Measurements from ENCODE around the gene REPIN1. TPM values are rescaled to one million over a fixed set of nuclear protein-coding genes. Genes with fewer than 3 reads are reported as not detected.
A peak's percentile ranks its signal among the peaks of the same experiment; 100 is the strongest.
"Not testable (repeated sequence)": the region's sequence is repeated elsewhere in the genome, so short reads cannot be mapped to it uniquely, and the experiment has no call there.

Gene REPIN1
- total and polyA plus RNA-seq, 7 donors: 50.9 to 131 (median 56.5) TPM

DNA sequence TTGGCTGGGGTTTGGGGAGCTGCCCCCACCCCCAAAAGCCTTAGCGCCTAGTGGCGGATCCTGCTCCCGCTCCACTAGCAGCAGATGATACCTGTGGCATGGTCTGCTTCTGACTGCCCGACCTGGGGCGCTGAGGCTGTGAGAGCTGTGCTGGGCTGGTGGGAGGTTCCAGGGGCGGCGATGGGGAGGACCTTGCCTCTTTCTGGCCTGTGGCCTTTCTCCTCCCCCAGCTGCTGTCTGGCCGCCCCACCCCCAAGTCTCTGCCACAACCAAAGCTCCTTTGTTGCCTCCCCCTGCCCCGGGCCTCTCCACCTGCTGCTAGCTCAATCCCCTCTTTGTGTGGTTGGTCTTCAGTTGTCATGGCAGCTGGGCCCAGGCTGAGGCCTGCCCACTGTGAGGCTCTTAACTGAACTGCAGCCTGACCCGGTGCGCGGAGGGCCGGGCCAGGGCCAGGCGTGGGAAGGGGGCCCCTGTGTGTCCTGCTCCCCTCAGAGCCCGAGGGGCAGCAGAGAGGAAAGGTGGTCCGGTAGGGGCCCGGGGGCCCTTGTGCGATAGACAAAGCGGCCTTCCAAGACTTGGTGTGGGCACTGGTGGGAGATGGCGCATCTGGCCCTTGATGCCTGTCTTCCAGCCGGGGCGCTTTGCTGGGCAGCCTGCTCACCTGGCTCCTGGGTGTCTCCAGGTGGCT is 15.2 kb downstream of the REPIN1 start:
- Histone ChIP-seq H3K36me3 (no peaks in the 10 kb centered on the region), H3K4me3 (no peak overlapping the region), H3K9me3 (no peaks in the 10 kb centered on the region), H3K27me3 (no peaks in the 10 kb centered on the region), H3K4me1 (peaks cover 0 to 58% (median 34%) of the 10 kb centered on the region in 4 donors), H3K27ac (peak overlapping the region; percentile 37 to 56 (median 50))
- intact Hi-C loops (cut with DNase I): no loop called here
- TF ChIP-seq EP300 (IDR thresholded peaks at IDR 0.05) (no peak), POLR2A (IDR thresholded peaks at IDR 0.05) (peak in 1 of 2 donors; percentile 67), POLR2AphosphoS5 (IDR thresholded peaks at IDR 0.05) (peak in 1 of 4 donors; percentile 11)
- 20 to 64% methylated on average over 22 of the region's 22 CpGs for WGBS, 2 donors
- peak; percentile 83 for DNase-seq

DNA sequence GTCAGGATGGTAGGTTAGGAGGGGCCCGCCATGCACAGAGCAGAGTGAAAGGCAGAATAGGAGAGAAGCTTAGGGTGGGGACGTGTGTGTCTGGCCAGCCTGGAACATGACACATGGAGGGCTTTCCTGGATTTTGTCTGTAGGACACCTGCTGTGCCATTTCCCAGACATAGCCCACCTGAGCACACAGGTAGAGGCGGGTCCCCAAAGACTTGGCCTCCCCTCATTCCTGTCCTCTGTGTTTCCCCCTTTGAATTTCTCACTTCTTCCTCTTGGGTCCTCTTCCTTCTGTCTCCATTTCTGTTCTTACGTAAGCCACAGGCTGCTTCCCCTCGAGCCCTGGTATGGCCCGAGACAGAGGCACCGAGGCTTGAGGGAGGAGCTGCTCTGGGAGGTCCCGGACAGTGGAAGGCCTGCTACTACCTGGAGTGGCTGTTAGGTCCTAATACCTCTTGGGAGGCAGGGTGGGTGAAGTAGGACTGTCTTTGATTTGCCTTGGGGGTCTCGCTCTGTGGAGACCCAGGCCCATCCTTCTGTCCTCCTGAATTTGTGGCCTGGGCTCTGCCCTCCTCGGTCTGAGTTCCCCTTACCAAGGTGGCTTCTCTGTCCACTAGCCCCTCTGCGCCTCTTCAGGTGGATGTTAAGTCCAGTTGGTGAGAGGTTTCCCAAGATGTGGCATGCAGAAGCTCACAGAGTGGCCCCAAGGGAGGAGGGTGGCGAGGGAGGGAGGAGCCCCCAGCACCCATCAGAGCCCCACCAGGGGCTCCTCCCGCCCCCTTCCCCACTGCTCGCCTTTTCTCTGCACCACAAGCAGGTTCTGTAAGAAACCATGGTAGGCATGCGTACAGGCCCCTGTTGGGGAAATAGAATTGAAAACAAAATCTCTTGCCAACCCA is 16.0 kb downstream of the REPIN1 start:
- peak overlapping the region; percentile 37 to 56 (median 50) for H3K27ac ChIP-seq
- no peaks in the 10 kb centered on the region for H3K27me3 ChIP-seq
- peak; percentile 60 for DNase-seq
- no peak overlapping the region for H3K4me3 ChIP-seq
- 41 to 74% methylated on average over 15 of the region's 15 CpGs for WGBS, 2 donors
- H3K9me3 ChIP-seq: no peaks in the 10 kb centered on the region
- no peaks in the 10 kb centered on the region for H3K36me3 ChIP-seq
- peaks cover 0 to 58% (median 40%) of the 10 kb centered on the region in 4 donors for H3K4me1 ChIP-seq
- intact Hi-C loops (cut with DNase I): no loop called here
- TF ChIP-seq EP300 (IDR thresholded peaks at IDR 0.05): no peak
- TF ChIP-seq, protein P1, sequence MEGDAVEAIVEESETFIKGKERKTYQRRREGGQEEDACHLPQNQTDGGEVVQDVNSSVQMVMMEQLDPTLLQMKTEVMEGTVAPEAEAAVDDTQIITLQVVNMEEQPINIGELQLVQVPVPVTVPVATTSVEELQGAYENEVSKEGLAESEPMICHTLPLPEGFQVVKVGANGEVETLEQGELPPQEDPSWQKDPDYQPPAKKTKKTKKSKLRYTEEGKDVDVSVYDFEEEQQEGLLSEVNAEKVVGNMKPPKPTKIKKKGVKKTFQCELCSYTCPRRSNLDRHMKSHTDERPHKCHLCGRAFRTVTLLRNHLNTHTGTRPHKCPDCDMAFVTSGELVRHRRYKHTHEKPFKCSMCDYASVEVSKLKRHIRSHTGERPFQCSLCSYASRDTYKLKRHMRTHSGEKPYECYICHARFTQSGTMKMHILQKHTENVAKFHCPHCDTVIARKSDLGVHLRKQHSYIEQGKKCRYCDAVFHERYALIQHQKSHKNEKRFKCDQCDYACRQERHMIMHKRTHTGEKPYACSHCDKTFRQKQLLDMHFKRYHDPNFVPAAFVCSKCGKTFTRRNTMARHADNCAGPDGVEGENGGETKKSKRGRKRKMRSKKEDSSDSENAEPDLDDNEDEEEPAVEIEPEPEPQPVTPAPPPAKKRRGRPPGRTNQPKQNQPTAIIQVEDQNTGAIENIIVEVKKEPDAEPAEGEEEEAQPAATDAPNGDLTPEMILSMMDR (IDR thresholded peaks at IDR 0.05): no peak
- no peak for TF ChIP-seq POLR2AphosphoS5 (IDR thresholded peaks at IDR 0.05)
- TF ChIP-seq POLR2A (IDR thresholded peaks at IDR 0.05): no peak

DNA sequence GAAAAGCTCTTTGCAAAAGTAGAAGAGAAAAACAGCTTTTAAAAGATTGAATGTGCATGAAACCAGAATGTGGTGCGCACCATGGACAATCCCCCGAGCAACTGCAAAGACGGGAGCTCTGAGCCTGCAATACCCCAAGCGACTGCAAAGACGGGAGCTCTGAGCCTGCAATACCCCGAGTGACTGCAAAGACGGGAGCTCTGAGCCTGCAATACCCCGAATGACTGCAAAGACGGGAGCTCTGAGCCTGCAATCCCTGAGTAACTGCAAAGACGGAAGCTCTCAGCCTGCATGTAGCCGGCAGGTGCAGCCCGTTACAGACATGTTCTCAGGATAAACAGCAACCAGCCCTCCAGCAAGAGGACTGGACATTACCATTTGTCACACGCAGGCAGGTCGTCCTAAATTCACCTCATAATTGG is 16.7 kb downstream of the REPIN1 start:
- TF ChIP-seq EP300 (IDR thresholded peaks at IDR 0.05) (no peak), POLR2A (IDR thresholded peaks at IDR 0.05) (no peak), POLR2AphosphoS5 (IDR thresholded peaks at IDR 0.05) (no peak)
- TF ChIP-seq, protein P1 (IDR thresholded peaks at IDR 0.05): no peak
- no peaks in the 10 kb centered on the region for H3K36me3 ChIP-seq
- no peaks in the 10 kb centered on the region for H3K27me3 ChIP-seq
- H3K4me3 ChIP-seq: no peak overlapping the region
- 23 to 68% methylated on average over 14 of the region's 14 CpGs for WGBS, 2 donors
- H3K27ac ChIP-seq: peak overlapping the region in 2 of 4 donors; percentile 37 to 54
- no peaks in the 10 kb centered on the region for H3K9me3 ChIP-seq
- intact Hi-C loops (cut with DNase I): no loop called here
- DNase-seq: peak; percentile 56
- H3K4me1 ChIP-seq: peaks cover 0 to 52% (median 34%) of the 10 kb centered on the region in 4 donors

DNA sequence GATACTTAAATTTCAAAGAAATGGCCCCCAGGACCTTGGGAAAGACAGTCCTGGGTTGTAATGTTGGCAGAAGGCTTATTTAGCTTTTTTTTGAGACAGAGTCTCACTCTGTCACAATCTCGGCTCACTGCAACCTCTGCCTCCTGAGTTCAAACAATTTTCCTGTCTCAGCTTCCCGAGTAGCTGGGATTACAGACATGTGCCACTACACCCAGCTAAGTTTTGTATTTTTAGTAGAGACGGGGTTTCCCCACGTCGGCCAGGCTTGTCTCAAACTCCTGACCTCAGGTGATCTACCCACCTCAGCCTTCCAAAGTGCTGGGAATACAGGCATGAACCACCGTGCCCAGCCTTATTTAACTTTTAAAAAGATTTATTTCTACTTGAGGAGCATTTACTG is 17.3 kb downstream of the REPIN1 start:
- H3K36me3 ChIP-seq; H3K4me3 ChIP-seq; DNase-seq; H3K9me3 ChIP-seq; H3K27me3 ChIP-seq; intact Hi-C loops (cut with DNase I): not testable (repeated sequence)
- 27 to 63% methylated on average over 6 of the region's 6 CpGs for WGBS, 2 donors
- Histone ChIP-seq H3K27ac (peak overlapping the region in 1 of 4 donors; percentile 35), H3K4me1 (peaks cover 0 to 46% (median 29%) of the 10 kb centered on the region in 4 donors)

DNA sequence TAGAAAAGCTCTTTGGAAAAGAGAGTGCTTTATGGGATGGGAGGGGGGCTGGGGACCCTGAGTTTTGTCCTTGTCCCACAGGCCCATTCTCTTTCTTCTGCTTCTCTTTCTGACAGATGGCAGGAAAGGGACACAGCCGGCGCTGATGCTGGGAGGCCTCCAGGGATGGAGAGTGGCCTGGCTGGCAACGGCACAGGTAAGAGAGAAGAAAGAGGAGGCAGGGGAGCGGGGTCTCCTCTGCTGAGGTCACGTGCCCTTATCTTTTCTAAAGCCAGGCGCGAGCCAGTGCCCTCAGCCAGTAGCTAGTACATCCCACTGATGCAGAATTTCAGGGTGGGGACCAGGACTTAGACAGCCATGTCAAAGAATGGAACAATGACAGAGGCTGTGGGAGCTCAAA is 19.7 kb downstream of the REPIN1 start:
- H3K36me3 ChIP-seq: no peaks in the 10 kb centered on the region
- intact Hi-C loops (cut with DNase I): loop anchor here (2.0 kb wide), 2 partner anchors 32 to 102 kb away; no protein-coding TSS in a partner anchor
- no peaks in the 10 kb centered on the region for H3K9me3 ChIP-seq
- peaks cover 0 to 23% (median 20%) of the 10 kb centered on the region in 4 donors for H3K4me1 ChIP-seq
- WGBS, 2 donors: 68 to 89% methylated on average over 7 of the region's 7 CpGs
- H3K4me3 ChIP-seq: no peak overlapping the region
- no peak for DNase-seq
- H3K27ac ChIP-seq: peak overlapping the region; percentile 60 to 76 (median 67)
- TF ChIP-seq POLR2A (IDR thresholded peaks at IDR 0.05) (no peak), POLR2AphosphoS5 (IDR thresholded peaks at IDR 0.05) (no peak), EP300 (IDR thresholded peaks at IDR 0.05) (no peak)
- TF ChIP-seq, protein P1 (IDR thresholded peaks at IDR 0.05): no peak
- H3K27me3 ChIP-seq: no peaks in the 10 kb centered on the region

Data from sigmoid colon (tissue), 7 donors.